ENCODE results near the gene SPEF2. TPM values are rescaled to one million over a fixed set of nuclear protein-coding genes. Genes with fewer than 3 reads are reported as not detected.

The SPEF2 gene
- polyA plus RNA-seq, 1 donor from 2014 or later, result 18.5 TPM

DNA sequence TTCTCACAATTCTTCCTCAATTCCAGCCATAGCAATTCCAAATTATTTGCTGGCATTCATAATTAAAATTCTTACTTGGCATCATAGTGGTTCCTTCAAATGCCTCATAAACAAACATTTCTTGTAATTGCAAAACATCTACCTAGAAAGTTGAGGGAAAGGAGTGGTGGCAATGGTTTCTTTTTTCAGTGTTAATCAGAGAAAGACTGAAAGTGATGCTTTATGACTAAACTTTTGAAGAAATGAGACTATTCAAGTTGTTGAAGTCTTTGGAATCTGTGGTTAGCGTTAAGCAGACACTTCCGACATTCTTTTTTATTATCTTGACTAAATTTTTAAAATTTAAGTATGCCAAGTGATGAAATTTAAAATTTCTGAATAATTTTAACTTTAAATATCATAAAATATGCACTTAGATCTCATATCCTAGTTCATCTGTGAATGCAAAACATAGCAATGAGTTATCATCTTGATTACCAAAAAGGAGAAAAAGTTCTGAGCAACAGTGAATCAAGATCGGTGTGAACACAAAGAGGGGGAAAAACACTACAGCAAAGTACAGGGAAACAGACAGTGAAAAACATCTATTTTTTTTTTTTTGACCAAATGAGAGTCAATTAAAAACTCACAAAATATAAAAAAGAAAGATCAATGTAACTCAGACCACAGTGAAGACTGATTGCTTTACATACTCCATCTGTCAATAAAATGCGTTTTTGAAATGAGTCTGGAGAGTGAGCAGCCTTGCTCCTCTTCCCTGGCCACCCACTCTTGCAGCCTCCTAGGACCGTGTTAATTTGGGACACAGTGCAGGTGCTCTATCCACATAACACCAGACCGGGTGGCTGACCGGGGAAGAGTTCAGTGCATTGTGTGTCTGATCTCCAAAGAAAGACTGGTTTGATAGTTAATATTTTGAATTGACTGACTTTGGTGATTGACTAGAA, 218.4 kb downstream of the SPEF2 start:
- TF ChIP-seq TAF1 (IDR thresholded peaks at IDR 0.05; ENCODE audit: low read depth) (no peak), SMC3 (conservative IDR thresholded peaks at IDR 0.05; ENCODE audit: poor library complexity) (no peak), EZH2 (IDR thresholded peaks at IDR 0.05; ENCODE audit: borderline replicate concordance, insufficient read depth, low read length, poor library complexity, severe bottlenecking) (no peak), RAD21 (conservative IDR thresholded peaks at IDR 0.05) (no peak), POLR2AphosphoS5 (IDR thresholded peaks at IDR 0.05) (no peak), MXI1 (conservative IDR thresholded peaks at IDR 0.05; ENCODE audit: poor library complexity, severe bottlenecking) (no peak), EP300 (conservative IDR thresholded peaks at IDR 0.05; ENCODE audit: poor library complexity, severe bottlenecking) (no peak)
- TF ChIP-seq, protein P1, sequence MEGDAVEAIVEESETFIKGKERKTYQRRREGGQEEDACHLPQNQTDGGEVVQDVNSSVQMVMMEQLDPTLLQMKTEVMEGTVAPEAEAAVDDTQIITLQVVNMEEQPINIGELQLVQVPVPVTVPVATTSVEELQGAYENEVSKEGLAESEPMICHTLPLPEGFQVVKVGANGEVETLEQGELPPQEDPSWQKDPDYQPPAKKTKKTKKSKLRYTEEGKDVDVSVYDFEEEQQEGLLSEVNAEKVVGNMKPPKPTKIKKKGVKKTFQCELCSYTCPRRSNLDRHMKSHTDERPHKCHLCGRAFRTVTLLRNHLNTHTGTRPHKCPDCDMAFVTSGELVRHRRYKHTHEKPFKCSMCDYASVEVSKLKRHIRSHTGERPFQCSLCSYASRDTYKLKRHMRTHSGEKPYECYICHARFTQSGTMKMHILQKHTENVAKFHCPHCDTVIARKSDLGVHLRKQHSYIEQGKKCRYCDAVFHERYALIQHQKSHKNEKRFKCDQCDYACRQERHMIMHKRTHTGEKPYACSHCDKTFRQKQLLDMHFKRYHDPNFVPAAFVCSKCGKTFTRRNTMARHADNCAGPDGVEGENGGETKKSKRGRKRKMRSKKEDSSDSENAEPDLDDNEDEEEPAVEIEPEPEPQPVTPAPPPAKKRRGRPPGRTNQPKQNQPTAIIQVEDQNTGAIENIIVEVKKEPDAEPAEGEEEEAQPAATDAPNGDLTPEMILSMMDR (IDR thresholded peaks at IDR 0.05; ENCODE audit: poor library complexity, severe bottlenecking), result no peak
- TF ChIP-seq, protein P2, sequence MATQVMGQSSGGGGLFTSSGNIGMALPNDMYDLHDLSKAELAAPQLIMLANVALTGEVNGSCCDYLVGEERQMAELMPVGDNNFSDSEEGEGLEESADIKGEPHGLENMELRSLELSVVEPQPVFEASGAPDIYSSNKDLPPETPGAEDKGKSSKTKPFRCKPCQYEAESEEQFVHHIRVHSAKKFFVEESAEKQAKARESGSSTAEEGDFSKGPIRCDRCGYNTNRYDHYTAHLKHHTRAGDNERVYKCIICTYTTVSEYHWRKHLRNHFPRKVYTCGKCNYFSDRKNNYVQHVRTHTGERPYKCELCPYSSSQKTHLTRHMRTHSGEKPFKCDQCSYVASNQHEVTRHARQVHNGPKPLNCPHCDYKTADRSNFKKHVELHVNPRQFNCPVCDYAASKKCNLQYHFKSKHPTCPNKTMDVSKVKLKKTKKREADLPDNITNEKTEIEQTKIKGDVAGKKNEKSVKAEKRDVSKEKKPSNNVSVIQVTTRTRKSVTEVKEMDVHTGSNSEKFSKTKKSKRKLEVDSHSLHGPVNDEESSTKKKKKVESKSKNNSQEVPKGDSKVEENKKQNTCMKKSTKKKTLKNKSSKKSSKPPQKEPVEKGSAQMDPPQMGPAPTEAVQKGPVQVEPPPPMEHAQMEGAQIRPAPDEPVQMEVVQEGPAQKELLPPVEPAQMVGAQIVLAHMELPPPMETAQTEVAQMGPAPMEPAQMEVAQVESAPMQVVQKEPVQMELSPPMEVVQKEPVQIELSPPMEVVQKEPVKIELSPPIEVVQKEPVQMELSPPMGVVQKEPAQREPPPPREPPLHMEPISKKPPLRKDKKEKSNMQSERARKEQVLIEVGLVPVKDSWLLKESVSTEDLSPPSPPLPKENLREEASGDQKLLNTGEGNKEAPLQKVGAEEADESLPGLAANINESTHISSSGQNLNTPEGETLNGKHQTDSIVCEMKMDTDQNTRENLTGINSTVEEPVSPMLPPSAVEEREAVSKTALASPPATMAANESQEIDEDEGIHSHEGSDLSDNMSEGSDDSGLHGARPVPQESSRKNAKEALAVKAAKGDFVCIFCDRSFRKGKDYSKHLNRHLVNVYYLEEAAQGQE (IDR thresholded peaks at IDR 0.05; ENCODE audit: borderline replicate concordance), result no peak
- no peak overlapping the region for H2AFZ ChIP-seq (ENCODE audit: low read depth, low read length)

DNA sequence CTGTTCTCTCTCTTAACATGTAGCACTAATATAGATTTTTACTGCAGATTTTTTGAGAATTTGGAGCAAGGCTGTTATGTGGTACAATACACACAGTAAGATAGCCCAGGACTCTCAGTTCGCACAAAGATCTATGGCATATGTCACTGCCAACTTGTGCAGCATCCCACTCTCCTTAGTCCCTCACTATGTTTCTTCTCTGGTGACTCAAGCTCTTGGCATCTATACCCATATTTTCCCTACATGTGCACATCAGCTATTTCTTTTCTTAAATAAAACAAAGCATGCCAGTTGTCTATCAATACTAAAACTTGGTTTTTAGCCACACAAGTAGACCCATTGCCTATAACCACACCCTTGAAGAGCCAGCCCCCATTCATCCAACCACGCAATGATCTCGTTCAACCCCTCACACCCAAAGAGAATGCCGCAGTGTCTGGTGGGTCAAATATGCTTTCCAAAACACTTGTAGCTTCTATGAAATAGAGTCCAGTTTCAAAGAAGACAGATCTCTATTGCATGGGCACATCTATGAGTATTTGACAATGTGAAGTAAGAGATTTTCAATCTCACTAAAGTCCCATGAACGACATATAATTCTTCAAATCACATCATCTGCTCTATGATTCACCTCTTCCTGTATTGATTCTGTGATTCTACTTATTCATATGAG, 220.8 kb downstream of the SPEF2 start:
- Histone ChIP-seq H3F3A (ENCODE audit: insufficient read depth, low read length, poor library complexity, severe bottlenecking) (no peaks in the 10 kb centered on the region), H3K27ac (ENCODE audit: low read length) (no peak overlapping the region), H4K20me1 (ENCODE audit: insufficient read depth) (no peaks in the 10 kb centered on the region), H3K4me3 (ENCODE audit: low read length) (no peak overlapping the region), H3K9me2 (ENCODE audit: insufficient read depth, low read length) (no peaks in the 10 kb centered on the region), H3K4me2 (ENCODE audit: low read length) (no peak overlapping the region), H3K9me3 (ENCODE audit: low read length) (no peaks in the 10 kb centered on the region), H3K79me2 (replicated peaks; ENCODE audit: insufficient read depth, low read length) (no peaks in the 10 kb centered on the region), H3K27me3 (ENCODE audit: insufficient read depth, low read depth, low read length) (no peaks in the 10 kb centered on the region), H3K9ac (ENCODE audit: low read length) (no peak overlapping the region), H3K36me3 (ENCODE audit: insufficient read depth, low read length) (no peaks in the 10 kb centered on the region), H2AFZ (ENCODE audit: low read depth, low read length) (no peak overlapping the region)
- no peak for TF ChIP-seq POLR2AphosphoS5 (IDR thresholded peaks at IDR 0.05)
- no peak for TF ChIP-seq SMC3 (conservative IDR thresholded peaks at IDR 0.05; ENCODE audit: poor library complexity)
- TF ChIP-seq, protein P1 (IDR thresholded peaks at IDR 0.05; ENCODE audit: poor library complexity, severe bottlenecking), result no peak
- no peak for TF ChIP-seq MXI1 (conservative IDR thresholded peaks at IDR 0.05; ENCODE audit: poor library complexity, severe bottlenecking)
- TF ChIP-seq, protein P2 (IDR thresholded peaks at IDR 0.05; ENCODE audit: borderline replicate concordance), result no peak
- no peak for TF ChIP-seq TAF1 (IDR thresholded peaks at IDR 0.05; ENCODE audit: low read depth)
- TF ChIP-seq EP300 (conservative IDR thresholded peaks at IDR 0.05; ENCODE audit: poor library complexity, severe bottlenecking), result no peak
- no peak for TF ChIP-seq EZH2 (IDR thresholded peaks at IDR 0.05; ENCODE audit: borderline replicate concordance, insufficient read depth, low read length, poor library complexity, severe bottlenecking)
- TF ChIP-seq RAD21 (conservative IDR thresholded peaks at IDR 0.05), result no peak

More for the DNA sequence above, 218.4 kb downstream of the SPEF2 start:
- Histone ChIP-seq H3K27ac (ENCODE audit: low read length) (no peak overlapping the region), H3K36me3 (ENCODE audit: insufficient read depth, low read length) (no peaks in the 10 kb centered on the region), H3K79me2 (replicated peaks; ENCODE audit: insufficient read depth, low read length) (no peaks in the 10 kb centered on the region), H3K4me2 (ENCODE audit: low read length) (no peak overlapping the region), H4K20me1 (ENCODE audit: insufficient read depth) (no peaks in the 10 kb centered on the region), H3F3A (ENCODE audit: insufficient read depth, low read length, poor library complexity, severe bottlenecking) (no peaks in the 10 kb centered on the region), H3K9me2 (ENCODE audit: insufficient read depth, low read length) (no peaks in the 10 kb centered on the region), H3K27me3 (ENCODE audit: insufficient read depth, low read depth, low read length) (no peaks in the 10 kb centered on the region), H3K9me3 (ENCODE audit: low read length) (no peaks in the 10 kb centered on the region), H3K9ac (ENCODE audit: low read length) (no peak overlapping the region), H3K4me3 (ENCODE audit: low read length) (no peak overlapping the region)

Measured in neural cell (in vitro differentiated cells).